K562 (cell line): Measurements from ENCODE around the gene PRR35. TPM values are rescaled to one million over a fixed set of nuclear protein-coding genes. Genes with fewer than 3 reads are reported as not detected.

Experiments
- BRD4 ChIP-seq: fragments of 200-600 bp; sonication (generic); IDR thresholded peaks from 2 replicates; pipeline ENCODE4 v1.6.1; 2017; ENCODE audit warnings: inconsistent platforms
- CCAR2 ChIP-seq: fragments of 200-400 bp; formaldehyde crosslinking; IDR thresholded peaks from 2 replicates; pipeline ENCODE4 v1.6.1; 2017; ENCODE audit warnings: mild to moderate bottlenecking, low read depth, low read length
- CHCHD3 ChIP-seq: fragments of 250-450 bp; sonication (Bioruptor Pico); IDR thresholded peaks from 2 replicates; pipeline ENCODE4 v2.1.2; 2022; ENCODE audit warnings: mild to moderate bottlenecking
- CHD4 ChIP-seq: fragments of 200-600 bp; sonication (generic); IDR thresholded peaks from 3 replicates; pipeline ENCODE4 v1.6.1; 2012; ENCODE audit warnings: low read depth, mild to moderate bottlenecking, mixed read lengths, low read length, inconsistent platforms; ENCODE audit not compliant: insufficient read depth, insufficient replicate concordance, poor library complexity, severe bottlenecking
- ELF1 ChIP-seq: fragments of 200-800 bp; sonication (Bioruptor generic); IDR thresholded peaks from 2 replicates; pipeline ENCODE4 v1.6.1; 2016; ENCODE audit warnings: missing genetic modification characterization, missing compliant biosample characterization
- ELF4 ChIP-seq: fragments of 450-650 bp; formaldehyde crosslinking; IDR thresholded peaks from 2 replicates; pipeline ENCODE4 v1.4.0; 2022; ENCODE audit warnings: missing genetic modification characterization
- ETV1 ChIP-seq: fragments of 450-650 bp; conservative IDR thresholded peaks from 2 replicates; pipeline ENCODE4 v1.6.1; 2016; ENCODE audit warnings: missing genetic modification characterization, control low read depth, low read depth, missing compliant biosample characterization
- FIP1L1 ChIP-seq: fragments of 200-400 bp; formaldehyde crosslinking; IDR thresholded peaks from 2 replicates; pipeline ENCODE4 v1.6.1; 2018; ENCODE audit warnings: mild to moderate bottlenecking, low read depth, low read length; ENCODE audit not compliant: poor library complexity, severe bottlenecking
- FOXM1 ChIP-seq, 2 experiments: fragments of 450-650 bp in 1 of 2; sonication (generic) in 1 of 2; formaldehyde crosslinking in 1 of 2; IDR thresholded peaks; 2 replicates each; pipeline versions ENCODE4 v1.6.1 to v1.9.0; 2017 to 2022; ENCODE audit warnings: low read depth in 2 of 2, mild to moderate bottlenecking in 2 of 2, missing genetic modification reagents in 1 of 2, moderate library complexity in 1 of 2
- KAT8 ChIP-seq: fragments of 450-650 bp; IDR thresholded peaks from 2 replicates; pipeline ENCODE4 v1.6.1; 2016; ENCODE audit warnings: low read depth, mild to moderate bottlenecking
- MBD2 ChIP-seq: sonication (generic); IDR thresholded peaks from 2 replicates; pipeline ENCODE4 v1.6.1; 2016; ENCODE audit warnings: low read depth, borderline replicate concordance
- PCBP1 ChIP-seq: fragments of 200-400 bp; formaldehyde crosslinking; IDR thresholded peaks from 2 replicates; pipeline ENCODE4 v1.6.1; 2018; ENCODE audit warnings: mild to moderate bottlenecking, low read depth, low read length; ENCODE audit not compliant: poor library complexity, severe bottlenecking
- PTBP1 ChIP-seq: fragments of 200-400 bp; formaldehyde crosslinking; IDR thresholded peaks from 2 replicates; pipeline ENCODE4 v1.6.1; 2017; ENCODE audit warnings: low read depth, low read length
- SLC30A9 ChIP-seq: fragments of 250-450 bp; sonication (Bioruptor Pico); IDR thresholded peaks from 2 replicates; pipeline ENCODE4 v1.8.0; 2022; ENCODE audit warnings: mild to moderate bottlenecking, moderate library complexity
- SP1 ChIP-seq: sonication (generic); formaldehyde crosslinking; IDR thresholded peaks from 2 replicates; pipeline ENCODE4 v1.8.1; 2022; ENCODE audit warnings: mild to moderate bottlenecking, missing genetic modification reagents
- ZKSCAN8 ChIP-seq: fragments of 200-800 bp; sonication (Bioruptor generic); IDR thresholded peaks from 2 replicates; pipeline ENCODE4 v1.6.1; 2016; ENCODE audit warnings: missing genetic modification characterization, missing compliant biosample characterization
- ZNF431 ChIP-seq: sonication (generic); formaldehyde crosslinking; IDR thresholded peaks from 2 replicates; pipeline ENCODE4 v1.8.0; 2022; ENCODE audit warnings: mild to moderate bottlenecking, missing genetic modification reagents
- ZNF436 ChIP-seq: fragments of 250-450, 450-650 bp; sonication (Bioruptor Pico); formaldehyde crosslinking; IDR thresholded peaks from 2 replicates; pipeline ENCODE4 v1.7.0; 2020; ENCODE audit warnings: mild to moderate bottlenecking
- ZNF668 ChIP-seq: fragments of 250-450 bp; sonication (Bioruptor Pico); IDR thresholded peaks from 2 replicates; pipeline ENCODE4 v1.8.0; 2022; ENCODE audit warnings: mild to moderate bottlenecking, inconsistent platforms
- ZNF696 ChIP-seq: fragments of 250-450 bp; sonication (Bioruptor Pico); conservative IDR thresholded peaks from 2 replicates; pipeline ENCODE4 v1.4.0; 2020; ENCODE audit warnings: mild to moderate bottlenecking, moderate library complexity
- ZNF766 ChIP-seq: fragments of 200-800 bp; sonication (Bioruptor generic); conservative IDR thresholded peaks from 2 replicates; pipeline ENCODE4 v1.6.1; 2016; ENCODE audit warnings: missing genetic modification characterization, missing compliant biosample characterization
- ZSCAN32 ChIP-seq: fragments of 450-650 bp; formaldehyde crosslinking; IDR thresholded peaks from 2 replicates; pipeline ENCODE4 v1.4.0; 2020; ENCODE audit warnings: mild to moderate bottlenecking, moderate library complexity
- polyA plus RNA-seq, 8 experiments: library from polyadenylated mRNA; depleted of rRNA in 4 of 8; stranded (reverse) in 5 of 8; unstranded in 3 of 8; fragments of >200 nt; fragmentation: Nextera tagmentation in 2 of 8; fragmentation: Illumina TruSeq in 1 of 8; extraction: Ambion mirVana in 2 of 8; extraction: Trizol in 1 of 8; gene quantifications; 2 replicates each; pipeline versions ENCODE4 v1.2.1 to v1.2.3, GENCODE V29; 2011 to 2014; ENCODE audit warnings: inconsistent platforms in 1 of 8, missing spikeins in 1 of 8
- total RNA-seq, 7 experiments: library from RNA; depleted of rRNA in 6 of 7; stranded (reverse); fragments of >200 nt in 6 of 7; fragmentation: Illumina TruSeq in 2 of 7; extraction: Trizol in 2 of 7; gene quantifications; 2 replicates each; pipeline versions ENCODE4 v1.2.1 to v1.2.3, GENCODE V29; 2011 to 2021; ENCODE audit warnings: low replicate concordance in 1 of 7
- TF ChIP-seq, protein P1 (sequence below): sonication (generic); formaldehyde crosslinking; IDR thresholded peaks from 2 replicates; pipeline ENCODE4 v1.8.0; 2022; ENCODE audit warnings: mild to moderate bottlenecking, missing genetic modification reagents
- TF ChIP-seq, protein P2 (sequence below): fragments of 250-450 bp; sonication (Bioruptor Pico); IDR thresholded peaks from 2 replicates; pipeline ENCODE4 v1.4.0; 2020

The PRR35 gene
- total and polyA plus RNA-seq, 9 of the 15 experiments (the other 6 are each of a cell fraction or from before 2014, with no cell fraction given) = 0.17 to 0.45 (median 0.21) TPM; not detected in 5

DNA sequence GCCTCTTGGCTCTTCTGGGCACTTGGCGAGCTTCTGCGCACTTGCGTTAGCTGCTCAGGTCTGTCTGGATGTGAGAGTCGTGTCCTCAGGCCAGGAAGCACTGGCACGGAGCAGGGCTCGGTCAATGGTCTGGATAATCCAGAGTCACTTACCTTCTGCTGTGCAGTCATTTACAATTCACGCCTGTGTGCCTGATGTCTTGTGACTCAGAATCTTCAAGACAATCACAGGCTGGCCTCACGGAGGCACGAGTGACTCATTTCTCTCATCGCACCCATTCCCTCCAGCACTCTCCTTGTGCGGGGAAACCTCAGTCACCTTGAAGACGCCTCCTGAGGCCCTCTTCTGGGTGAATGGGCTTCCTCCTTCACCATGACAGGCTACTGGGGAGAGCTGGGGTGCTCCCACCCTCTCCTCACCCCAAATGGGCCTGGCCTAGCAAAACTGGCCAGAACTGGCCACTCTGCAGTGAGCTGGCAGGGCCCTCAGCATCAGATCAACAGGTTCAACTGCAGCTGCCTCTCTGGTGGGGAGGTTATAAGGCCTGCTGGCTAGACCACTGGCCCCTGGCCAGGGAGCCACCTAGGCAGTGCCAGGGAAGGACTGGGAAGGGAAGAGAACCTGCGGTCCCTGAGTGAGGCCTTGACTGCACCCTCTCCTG is 34.5 kb upstream of the PRR35 start (continued):
- no peak for TF ChIP-seq ZNF436
- TF ChIP-seq FIP1L1 = no peak
- no peak for TF ChIP-seq ZNF431 (CRISPR knock-in tag)
- TF ChIP-seq, protein P1, sequence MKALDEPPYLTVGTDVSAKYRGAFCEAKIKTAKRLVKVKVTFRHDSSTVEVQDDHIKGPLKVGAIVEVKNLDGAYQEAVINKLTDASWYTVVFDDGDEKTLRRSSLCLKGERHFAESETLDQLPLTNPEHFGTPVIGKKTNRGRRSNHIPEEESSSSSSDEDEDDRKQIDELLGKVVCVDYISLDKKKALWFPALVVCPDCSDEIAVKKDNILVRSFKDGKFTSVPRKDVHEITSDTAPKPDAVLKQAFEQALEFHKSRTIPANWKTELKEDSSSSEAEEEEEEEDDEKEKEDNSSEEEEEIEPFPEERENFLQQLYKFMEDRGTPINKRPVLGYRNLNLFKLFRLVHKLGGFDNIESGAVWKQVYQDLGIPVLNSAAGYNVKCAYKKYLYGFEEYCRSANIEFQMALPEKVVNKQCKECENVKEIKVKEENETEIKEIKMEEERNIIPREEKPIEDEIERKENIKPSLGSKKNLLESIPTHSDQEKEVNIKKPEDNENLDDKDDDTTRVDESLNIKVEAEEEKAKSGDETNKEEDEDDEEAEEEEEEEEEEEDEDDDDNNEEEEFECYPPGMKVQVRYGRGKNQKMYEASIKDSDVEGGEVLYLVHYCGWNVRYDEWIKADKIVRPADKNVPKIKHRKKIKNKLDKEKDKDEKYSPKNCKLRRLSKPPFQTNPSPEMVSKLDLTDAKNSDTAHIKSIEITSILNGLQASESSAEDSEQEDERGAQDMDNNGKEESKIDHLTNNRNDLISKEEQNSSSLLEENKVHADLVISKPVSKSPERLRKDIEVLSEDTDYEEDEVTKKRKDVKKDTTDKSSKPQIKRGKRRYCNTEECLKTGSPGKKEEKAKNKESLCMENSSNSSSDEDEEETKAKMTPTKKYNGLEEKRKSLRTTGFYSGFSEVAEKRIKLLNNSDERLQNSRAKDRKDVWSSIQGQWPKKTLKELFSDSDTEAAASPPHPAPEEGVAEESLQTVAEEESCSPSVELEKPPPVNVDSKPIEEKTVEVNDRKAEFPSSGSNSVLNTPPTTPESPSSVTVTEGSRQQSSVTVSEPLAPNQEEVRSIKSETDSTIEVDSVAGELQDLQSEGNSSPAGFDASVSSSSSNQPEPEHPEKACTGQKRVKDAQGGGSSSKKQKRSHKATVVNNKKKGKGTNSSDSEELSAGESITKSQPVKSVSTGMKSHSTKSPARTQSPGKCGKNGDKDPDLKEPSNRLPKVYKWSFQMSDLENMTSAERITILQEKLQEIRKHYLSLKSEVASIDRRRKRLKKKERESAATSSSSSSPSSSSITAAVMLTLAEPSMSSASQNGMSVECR = no peak
- TF ChIP-seq SP1 (CRISPR knock-in tag) = no peak
- no peak for TF ChIP-seq CHD4
- no peak for TF ChIP-seq FOXM1 (IDR thresholded peaks at IDR 0.05; ENCODE audit: low read depth)
- no peak for TF ChIP-seq FOXM1 (CRISPR knock-in tag; IDR thresholded peaks at IDR 0.05; ENCODE audit: low read depth)
- TF ChIP-seq ZKSCAN8 = no peak
- TF ChIP-seq ZSCAN32 (CRISPR knock-in tag) = no peak
- TF ChIP-seq BRD4 = no peak
- TF ChIP-seq MBD2 = no peak
- TF ChIP-seq PCBP1 = no peak
- TF ChIP-seq CHCHD3 (CRISPR knock-in tag) = no peak
- TF ChIP-seq CCAR2 = no peak
- no peak for TF ChIP-seq PTBP1
- no peak for TF ChIP-seq ZNF696
- TF ChIP-seq KAT8 = no peak
- no peak for TF ChIP-seq ZNF668
- no peak for TF ChIP-seq SLC30A9 (CRISPR knock-in tag)
- no peak for TF ChIP-seq ZNF766 (CRISPR knock-in tag)
- TF ChIP-seq, protein P2, sequence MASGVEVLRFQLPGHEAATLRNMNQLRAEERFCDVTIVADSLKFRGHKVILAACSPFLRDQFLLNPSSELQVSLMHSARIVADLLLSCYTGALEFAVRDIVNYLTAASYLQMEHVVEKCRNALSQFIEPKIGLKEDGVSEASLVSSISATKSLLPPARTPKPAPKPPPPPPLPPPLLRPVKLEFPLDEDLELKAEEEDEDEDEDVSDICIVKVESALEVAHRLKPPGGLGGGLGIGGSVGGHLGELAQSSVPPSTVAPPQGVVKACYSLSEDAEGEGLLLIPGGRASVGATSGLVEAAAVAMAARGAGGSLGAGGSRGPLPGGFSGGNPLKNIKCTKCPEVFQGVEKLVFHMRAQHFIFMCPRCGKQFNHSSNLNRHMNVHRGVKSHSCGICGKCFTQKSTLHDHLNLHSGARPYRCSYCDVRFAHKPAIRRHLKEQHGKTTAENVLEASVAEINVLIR = no peak
- TF ChIP-seq ELF1 (tag) = no peak
- TF ChIP-seq ETV1 (tag) = no peak
- TF ChIP-seq ELF4 (CRISPR knock-in tag) = no peak
